Endothelial cell (in vitro differentiated cells): ENCODE results near the gene PSMD13. TPM values are rescaled to one million over a fixed set of nuclear protein-coding genes. Genes with fewer than 3 reads are reported as not detected.
A peak's percentile ranks its signal among the peaks of the same experiment; 100 is the strongest.

Experiments used
- DNase-seq: peaks from one replicate; pipeline ENCODE4 v3.0.0; 2021; ENCODE audit warnings: low spot score
- H3K27ac Mint-ChIP-seq: one replicate; pipeline ENCODE4 v1.8.0; 2021; ENCODE audit warnings: mixed read lengths, inconsistent platforms; ENCODE audit not compliant: unreplicated experiment
- H3K27me3 Mint-ChIP-seq: one replicate; pipeline ENCODE4 v1.8.0; 2021; ENCODE audit warnings: mild to moderate bottlenecking, moderate library complexity, mixed read lengths, inconsistent platforms; ENCODE audit not compliant: unreplicated experiment
- H3K36me3 Mint-ChIP-seq: one replicate; pipeline ENCODE4 v1.8.0; 2021; ENCODE audit warnings: mild to moderate bottlenecking, low read depth, mixed read lengths, inconsistent platforms; ENCODE audit not compliant: unreplicated experiment
- H3K4me1 Mint-ChIP-seq: one replicate; pipeline ENCODE4 v1.8.0; 2021; ENCODE audit warnings: mild to moderate bottlenecking, mixed read lengths, inconsistent platforms; ENCODE audit not compliant: unreplicated experiment
- H3K4me3 Mint-ChIP-seq: one replicate; pipeline ENCODE4 v1.8.0; 2021; ENCODE audit warnings: mild to moderate bottlenecking, mixed read lengths, inconsistent platforms; ENCODE audit not compliant: unreplicated experiment
- H3K9me3 Mint-ChIP-seq: one replicate; pipeline ENCODE4 v1.8.0; 2021; ENCODE audit warnings: mixed read lengths, inconsistent platforms; ENCODE audit not compliant: unreplicated experiment
- total RNA-seq: library from RNA; stranded (reverse); fragmentation: NEBNext Ultra II Directional; extraction: Animal tissue kit (Norgen Biotek cat#: 25700); gene quantifications from one replicate; pipeline ENCODE4 v1.2.1, GENCODE V29; 2021; ENCODE audit not compliant: unreplicated experiment
- TF ChIP-seq, protein P1 (sequence below): fragments of 200-600 bp; sonication (generic); IDR thresholded peaks from one replicate; pipeline ENCODE4 v1.5.0; 2021; ENCODE audit warnings: antibody characterized with exemption; ENCODE audit not compliant: unreplicated experiment

PSMD13 gene
- total RNA-seq, 1 donor from 2014 or later: 189 TPM

DNA sequence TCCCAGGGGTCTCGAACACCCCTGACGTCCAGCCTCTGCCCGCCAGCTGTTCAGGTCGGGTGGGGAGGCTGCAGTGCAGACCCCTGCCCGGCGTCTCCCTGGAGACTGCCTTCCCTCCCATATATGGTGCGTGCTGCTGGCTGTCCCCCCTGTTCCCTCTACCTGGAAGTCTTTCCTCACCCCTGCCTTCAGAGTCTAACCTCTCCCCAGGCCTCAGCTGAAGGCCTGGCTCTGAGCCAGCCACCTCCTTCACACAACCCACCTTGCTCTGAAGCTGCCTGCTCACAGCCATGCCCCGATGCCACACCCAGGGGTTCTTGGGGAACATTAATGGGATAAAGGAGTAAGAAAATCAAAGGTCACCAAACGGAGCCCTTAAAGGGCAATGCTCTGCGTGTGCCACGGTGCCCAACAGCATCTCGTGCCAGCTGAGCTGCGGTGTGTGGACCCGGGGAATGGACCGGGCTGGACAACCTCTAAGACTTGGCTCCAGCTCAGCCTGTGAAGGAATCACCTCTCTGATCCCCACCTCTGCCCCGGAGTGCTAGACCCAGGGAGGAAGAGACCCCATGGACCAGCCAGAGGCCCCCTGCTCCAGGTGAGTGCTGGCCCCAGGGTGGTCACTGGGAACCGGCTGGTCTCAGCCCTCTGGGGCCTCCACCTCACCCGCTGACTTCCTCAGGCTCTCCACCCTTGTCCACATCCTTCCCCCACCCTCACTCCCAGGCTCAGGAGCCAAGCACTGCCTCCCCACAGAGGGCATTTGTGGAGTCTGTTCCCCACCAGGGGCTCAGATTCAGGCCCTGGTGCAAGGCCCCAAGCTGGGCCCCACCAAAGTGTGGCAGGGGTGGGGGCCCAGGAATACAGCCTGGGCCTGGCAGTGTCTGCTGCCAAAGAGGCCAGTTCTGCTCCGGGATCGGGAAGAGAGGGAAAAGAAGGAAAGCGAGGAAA, 41.5 kb downstream of the PSMD13 start, which contains the start of gene NLRP6:
Gene NLRP6, plus strand, starts transcription at position 407 of the 951 bp plus-strand sequence. Its CDS starts 163 bp downstream, at position 570.
- no peak for DNase-seq
- Mint-ChIP-seq H3K9me3 (no peaks in the 10 kb centered on the region), H3K27me3 (peaks cover 20% of the 10 kb centered on the region), H3K27ac (no peak within 1 kb of the TSS), H3K4me1 (no peaks in the 10 kb centered on the region), H3K4me3 (peak within 1 kb of the TSS; percentile 65), H3K36me3 (no peaks in the 10 kb centered on the region)
- TF ChIP-seq, protein P1, sequence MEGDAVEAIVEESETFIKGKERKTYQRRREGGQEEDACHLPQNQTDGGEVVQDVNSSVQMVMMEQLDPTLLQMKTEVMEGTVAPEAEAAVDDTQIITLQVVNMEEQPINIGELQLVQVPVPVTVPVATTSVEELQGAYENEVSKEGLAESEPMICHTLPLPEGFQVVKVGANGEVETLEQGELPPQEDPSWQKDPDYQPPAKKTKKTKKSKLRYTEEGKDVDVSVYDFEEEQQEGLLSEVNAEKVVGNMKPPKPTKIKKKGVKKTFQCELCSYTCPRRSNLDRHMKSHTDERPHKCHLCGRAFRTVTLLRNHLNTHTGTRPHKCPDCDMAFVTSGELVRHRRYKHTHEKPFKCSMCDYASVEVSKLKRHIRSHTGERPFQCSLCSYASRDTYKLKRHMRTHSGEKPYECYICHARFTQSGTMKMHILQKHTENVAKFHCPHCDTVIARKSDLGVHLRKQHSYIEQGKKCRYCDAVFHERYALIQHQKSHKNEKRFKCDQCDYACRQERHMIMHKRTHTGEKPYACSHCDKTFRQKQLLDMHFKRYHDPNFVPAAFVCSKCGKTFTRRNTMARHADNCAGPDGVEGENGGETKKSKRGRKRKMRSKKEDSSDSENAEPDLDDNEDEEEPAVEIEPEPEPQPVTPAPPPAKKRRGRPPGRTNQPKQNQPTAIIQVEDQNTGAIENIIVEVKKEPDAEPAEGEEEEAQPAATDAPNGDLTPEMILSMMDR: no peak

GRCh38 chr11:279040-279965, 42.5 kb downstream of the PSMD13 start:
- no peaks in the 10 kb centered on the region for H3K4me1 Mint-ChIP-seq
- H3K9me3 Mint-ChIP-seq: peaks cover 4% of the 10 kb centered on the region
- TF ChIP-seq, protein P1: no peak
- H3K36me3 Mint-ChIP-seq: peaks cover 5% of the 10 kb centered on the region
- no peak for DNase-seq
- H3K27ac Mint-ChIP-seq: no peak overlapping the region
- no peak overlapping the region for H3K4me3 Mint-ChIP-seq
- H3K27me3 Mint-ChIP-seq: peaks cover 22% of the 10 kb centered on the region

DNA sequence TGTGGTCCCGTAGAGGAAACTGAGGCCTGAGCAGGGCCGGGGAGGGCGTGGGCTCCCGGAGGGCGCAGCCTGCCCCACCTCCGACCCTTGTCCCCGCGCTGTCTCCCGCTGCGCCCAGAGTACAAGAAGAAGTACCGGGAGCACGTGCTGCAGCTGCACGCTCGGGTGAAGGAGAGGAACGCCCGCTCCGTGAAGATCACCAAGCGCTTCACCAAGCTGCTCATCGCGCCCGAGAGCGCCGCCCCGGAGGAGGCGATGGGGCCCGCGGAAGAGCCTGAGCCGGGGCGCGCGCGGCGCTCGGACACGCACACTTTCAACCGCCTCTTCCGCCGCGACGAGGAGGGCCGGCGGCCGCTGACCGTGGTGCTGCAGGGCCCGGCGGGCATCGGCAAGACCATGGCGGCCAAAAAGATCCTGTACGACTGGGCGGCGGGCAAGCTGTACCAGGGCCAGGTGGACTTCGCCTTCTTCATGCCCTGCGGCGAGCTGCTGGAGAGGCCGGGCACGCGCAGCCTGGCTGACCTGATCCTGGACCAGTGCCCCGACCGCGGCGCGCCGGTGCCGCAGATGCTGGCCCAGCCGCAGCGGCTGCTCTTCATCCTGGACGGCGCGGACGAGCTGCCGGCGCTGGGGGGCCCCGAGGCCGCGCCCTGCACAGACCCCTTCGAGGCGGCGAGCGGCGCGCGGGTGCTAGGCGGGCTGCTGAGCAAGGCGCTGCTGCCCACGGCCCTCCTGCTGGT, 43.4 kb downstream of the PSMD13 start:
- peak; percentile 57 for DNase-seq
- no peaks in the 10 kb centered on the region for H3K4me1 Mint-ChIP-seq
- peaks cover 22% of the 10 kb centered on the region for H3K27me3 Mint-ChIP-seq
- peaks cover 4% of the 10 kb centered on the region for H3K9me3 Mint-ChIP-seq
- no peak overlapping the region for H3K27ac Mint-ChIP-seq
- TF ChIP-seq, protein P1: no peak
- peaks cover 5% of the 10 kb centered on the region for H3K36me3 Mint-ChIP-seq
- H3K4me3 Mint-ChIP-seq: no peak overlapping the region

DNA sequence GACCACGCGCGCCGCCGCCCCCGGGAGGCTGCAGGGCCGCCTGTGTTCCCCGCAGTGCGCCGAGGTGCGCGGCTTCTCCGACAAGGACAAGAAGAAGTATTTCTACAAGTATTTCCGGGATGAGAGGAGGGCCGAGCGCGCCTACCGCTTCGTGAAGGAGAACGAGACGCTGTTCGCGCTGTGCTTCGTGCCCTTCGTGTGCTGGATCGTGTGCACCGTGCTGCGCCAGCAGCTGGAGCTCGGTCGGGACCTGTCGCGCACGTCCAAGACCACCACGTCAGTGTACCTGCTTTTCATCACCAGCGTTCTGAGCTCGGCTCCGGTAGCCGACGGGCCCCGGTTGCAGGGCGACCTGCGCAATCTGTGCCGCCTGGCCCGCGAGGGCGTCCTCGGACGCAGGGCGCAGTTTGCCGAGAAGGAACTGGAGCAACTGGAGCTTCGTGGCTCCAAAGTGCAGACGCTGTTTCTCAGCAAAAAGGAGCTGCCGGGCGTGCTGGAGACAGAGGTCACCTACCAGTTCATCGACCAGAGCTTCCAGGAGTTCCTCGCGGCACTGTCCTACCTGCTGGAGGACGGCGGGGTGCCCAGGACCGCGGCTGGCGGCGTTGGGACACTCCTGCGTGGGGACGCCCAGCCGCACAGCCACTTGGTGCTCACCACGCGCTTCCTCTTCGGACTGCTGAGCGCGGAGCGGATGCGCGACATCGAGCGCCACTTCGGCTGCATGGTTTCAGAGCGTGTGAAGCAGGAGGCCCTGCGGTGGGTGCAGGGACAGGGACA, 44.1 kb downstream of the PSMD13 start:
- TF ChIP-seq, protein P1: no peak
- peaks cover 5% of the 10 kb centered on the region for H3K36me3 Mint-ChIP-seq

More for the DNA sequence above, 44.1 kb downstream of the PSMD13 start:
- Mint-ChIP-seq H3K27me3 (peaks cover 22% of the 10 kb centered on the region), H3K9me3 (peaks cover 4% of the 10 kb centered on the region), H3K27ac (no peak overlapping the region), H3K4me3 (no peak overlapping the region), H3K4me1 (no peaks in the 10 kb centered on the region)
- DNase-seq: no peak
